Dermis blood vessel endothelial cell (primary cell): Measurements from ENCODE around the gene SMIM5. TPM values are rescaled to one million over a fixed set of nuclear protein-coding genes. Genes with fewer than 3 reads are reported as not detected.
A peak's percentile ranks its signal among the peaks of the same experiment; 100 is the strongest.

Experiments
- DNase-seq: peaks from one replicate; pipeline ENCODE4 v3.0.0; 2010
- total RNA-seq: library from RNA; depleted of rRNA; stranded (reverse); fragments of >200 nt; gene quantifications from 2 replicates; pipeline ENCODE4 v1.2.3, GENCODE V29; 2014

SMIM5 gene
- total RNA-seq, 1 donor from 2014 or later, result not detected

DNA sequence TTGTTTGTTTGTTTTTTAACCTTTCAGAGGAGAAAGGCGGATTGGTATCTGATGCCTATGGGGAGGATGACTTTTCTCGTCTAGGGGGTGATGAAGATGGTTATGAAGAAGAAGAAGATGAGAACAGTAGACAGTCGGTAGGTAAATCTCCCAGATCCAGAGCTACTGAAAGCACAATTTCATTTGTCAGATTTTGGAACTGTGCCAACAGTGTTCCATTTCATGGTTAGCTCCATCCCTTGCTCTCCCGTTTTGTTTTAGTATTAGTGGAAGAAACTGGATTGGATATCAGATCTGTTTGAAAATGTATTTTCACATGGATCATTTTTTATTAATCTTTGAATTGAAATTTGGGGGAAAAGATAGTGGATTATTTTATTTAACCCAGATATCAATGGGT lies 35.3 kb downstream of the SMIM5 start:
- DNase-seq, result no peak

DNA sequence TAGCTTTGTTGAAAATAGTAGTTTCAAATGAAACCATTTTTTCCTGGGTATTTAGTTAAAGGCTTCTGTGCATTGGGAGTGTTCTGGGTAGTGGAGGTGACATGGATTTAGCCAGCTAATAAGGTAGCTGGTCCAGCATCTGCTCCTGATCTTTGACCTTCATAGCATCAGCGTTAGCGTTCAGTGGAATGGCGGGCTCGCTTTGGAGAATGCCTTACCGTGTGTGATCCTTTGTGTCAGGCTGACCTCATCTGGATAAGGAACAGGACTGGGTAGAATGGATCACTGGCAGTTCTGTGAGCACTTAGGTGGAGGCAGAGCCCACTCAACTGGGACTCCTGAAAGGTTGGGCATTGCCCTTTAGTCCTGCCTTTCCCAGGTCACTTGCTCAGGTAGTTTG lies 37.6 kb downstream of the SMIM5 start:
- DNase-seq, result no peak

DNA sequence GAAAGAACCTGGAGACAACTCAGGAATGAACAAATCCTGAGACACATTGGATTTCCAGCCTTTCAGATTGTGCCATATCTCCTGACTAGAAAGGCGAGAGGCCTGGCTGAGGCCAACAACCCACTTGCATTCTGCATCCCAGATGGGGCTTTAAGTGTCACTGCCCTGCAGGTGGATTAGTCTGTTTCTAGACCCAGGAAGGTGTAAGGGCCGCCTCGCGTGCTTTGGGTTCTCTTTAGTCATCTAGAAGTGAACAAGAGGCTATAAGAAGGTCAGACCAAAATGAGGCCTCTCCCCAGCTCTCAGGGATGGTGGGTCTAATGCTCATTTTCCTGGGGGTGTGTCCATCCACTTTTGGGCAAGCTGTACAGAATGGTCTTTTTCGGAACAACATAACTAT lies 38.8 kb downstream of the SMIM5 start:
- no peak for DNase-seq

DNA sequence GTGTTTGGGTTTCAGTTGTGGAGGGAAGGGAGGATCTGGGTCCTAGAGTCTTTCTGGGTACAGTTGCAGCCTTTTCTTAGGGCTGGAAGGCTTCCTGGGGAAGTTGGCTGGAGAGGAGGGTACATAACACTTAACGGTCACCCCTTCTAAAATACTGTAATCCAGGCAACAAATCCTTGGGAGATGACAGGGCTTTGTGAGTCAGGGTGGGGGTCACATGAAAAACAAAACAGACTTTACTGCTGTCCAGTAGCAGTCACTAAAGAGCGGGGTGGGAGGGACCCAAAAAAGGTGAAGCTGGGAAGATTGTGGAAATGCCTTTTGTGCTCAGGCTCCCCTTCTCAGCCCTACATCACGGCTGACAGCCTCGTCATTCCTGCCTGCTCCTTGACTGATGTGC lies 40.3 kb downstream of the SMIM5 start:
- DNase-seq, result no peak

DNA sequence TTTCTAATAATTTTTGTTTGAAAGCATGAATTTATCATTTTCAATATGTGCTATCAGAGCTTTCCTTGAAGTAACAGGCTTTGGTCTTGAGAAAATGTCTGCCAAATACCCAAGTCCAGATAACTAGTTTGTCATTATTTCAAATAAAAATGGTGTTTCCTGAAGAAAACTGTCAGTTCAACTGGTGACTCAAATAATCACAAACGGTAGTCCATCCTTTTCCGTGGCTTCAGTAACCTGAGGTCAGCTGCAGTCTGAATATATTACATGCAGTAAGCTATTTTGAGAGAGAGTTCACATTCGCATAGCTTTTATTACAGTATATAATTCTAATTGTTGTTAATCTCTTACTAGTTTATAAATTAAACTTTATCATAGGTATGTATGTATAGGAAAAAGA lies 43.2 kb downstream of the SMIM5 start:
- peak; percentile 52 for DNase-seq

DNA sequence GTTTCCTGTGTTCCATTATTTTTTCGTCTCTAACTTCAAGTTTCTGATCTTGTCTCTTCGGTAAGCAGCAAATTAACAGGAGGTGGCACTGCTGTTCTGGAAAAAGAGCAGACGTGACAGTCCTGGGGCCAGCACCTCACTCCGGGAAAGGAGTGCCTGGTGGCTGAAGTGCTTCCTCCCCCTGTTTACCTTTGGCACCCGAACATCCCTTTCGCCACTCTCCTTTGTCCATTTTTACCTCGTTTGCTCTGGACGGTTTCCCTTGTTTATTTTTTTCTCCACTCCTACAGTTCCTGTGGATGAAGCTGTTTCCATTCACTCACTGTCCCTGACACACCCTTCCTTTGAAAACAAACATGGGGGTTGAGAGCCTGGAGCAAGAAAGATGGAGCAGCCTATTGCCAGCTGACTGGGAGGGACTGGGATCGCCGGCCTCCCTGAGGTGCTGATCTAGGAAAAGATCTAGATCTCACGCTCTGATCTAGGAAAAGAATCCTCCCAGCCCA lies 46.5 kb downstream of the SMIM5 start:
- peak; percentile 83 for DNase-seq

DNA sequence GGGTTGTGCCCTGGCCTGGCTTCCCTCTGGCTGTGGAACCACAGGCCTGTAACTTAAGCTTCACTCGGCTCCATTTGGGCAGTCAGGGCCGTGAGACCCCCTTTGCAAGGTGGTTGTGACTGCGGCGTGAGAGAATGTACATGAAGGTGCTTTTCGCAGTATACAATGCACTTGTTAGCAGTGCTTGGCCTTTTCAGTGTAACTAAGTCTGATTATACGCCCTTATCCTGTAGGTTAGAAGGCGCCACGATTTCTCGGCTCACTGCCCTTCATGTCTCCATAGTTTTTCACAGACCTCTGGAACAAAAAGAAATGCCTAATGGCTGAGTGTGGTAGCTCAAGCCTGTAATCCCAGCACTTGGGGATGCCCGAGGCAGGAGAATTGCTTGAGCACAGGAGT lies 47.2 kb downstream of the SMIM5 start:
- no peak for DNase-seq

DNA sequence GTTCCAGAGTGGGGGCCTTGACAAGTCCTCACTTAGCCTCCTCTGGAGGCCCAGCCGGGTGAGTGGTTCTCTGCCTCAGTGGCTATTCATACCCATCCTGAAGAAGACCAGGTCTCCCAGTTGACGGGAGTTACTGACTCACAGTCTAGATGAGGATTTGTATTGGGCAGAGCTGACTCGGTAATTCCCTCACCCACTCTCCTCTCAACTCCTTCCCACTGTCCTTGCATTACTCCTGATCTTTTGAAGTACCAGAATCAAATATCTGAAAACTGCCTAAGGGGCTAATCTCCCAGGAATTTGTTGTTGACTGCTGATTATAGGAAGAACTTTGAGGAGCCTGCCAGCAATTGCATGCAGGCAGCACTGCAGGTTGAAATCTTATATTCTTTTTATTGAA lies 48.1 kb downstream of the SMIM5 start:
- no peak for DNase-seq

DNA sequence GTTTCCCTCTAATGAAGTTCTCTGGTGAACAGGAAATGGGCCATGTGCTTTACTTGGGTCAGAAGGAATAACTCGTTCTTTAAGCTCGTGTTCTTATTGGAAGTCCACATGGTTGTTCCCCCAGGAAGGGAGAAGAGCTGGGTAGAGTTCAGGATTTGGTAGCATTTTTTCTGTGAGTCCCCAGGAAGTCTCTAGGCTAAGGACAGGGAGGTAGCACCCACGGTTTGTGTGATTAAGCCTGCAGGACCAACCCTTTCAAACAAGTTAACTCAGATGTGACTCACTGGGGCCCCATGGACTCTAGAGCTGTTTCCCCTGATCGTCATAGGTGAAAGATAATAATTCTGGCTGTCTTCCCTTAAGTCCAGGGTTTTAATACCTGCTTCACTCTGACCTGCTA lies 50.3 kb downstream of the SMIM5 start:
- DNase-seq, result peak; percentile 55

DNA sequence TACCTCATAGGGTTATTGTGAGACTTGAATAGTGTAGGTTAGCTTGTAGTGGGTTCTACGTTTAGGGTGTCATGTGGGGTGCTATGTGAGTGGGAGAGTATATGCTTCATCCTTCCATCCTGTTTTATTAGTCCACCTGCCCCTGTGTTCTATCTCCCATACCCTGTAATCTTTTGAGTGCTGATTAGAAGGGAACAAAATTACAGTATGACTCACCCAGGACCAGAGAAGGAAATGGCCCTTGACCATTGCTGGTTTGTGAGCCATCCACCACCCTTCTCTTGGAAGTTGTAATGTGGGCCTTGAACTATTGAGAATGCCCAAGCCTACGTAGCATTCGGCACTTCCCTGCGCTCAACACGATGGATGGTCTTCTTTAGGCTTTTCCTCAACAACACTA lies 51.0 kb downstream of the SMIM5 start:
- peak; percentile 58 for DNase-seq

DNA sequence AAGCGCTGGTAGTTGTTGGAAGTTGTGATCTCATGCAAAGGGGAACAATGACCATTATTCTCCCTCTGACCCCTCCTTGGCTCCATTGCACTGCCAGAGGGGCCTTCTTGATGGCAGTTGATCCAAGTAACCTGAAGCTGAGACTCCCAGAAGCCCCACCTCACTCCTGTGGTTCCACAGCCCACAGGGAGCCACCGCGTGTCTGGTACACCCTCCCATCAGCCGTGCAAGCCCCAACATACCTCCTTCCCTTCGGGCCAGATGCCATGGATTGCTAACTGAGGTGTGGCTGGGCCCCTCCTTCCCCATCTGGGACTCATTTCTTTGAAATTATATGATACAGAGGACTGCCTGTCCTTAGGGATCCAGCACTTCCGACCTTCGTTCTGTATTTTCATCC lies 51.7 kb downstream of the SMIM5 start:
- DNase-seq, result no peak

DNA sequence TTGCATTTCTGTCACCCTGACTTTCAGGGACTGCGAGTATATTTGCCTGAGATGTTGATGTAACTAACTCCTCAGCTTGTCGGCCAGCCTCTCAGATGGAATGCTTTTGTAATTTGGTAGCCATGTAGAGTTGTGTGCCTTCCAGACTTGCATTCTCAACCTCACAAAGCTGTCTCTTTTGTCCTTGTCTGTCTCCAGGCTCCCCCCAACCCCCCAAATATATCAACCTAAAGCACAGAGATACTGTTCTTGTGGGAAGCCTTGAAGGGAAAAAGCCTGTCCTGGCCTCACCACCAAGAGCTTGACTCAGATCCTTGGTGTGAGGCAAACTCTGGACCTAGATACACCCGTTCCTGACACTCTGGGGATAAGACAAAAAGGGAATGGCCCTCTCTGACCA lies 52.3 kb downstream of the SMIM5 start:
- DNase-seq, result no peak

DNA sequence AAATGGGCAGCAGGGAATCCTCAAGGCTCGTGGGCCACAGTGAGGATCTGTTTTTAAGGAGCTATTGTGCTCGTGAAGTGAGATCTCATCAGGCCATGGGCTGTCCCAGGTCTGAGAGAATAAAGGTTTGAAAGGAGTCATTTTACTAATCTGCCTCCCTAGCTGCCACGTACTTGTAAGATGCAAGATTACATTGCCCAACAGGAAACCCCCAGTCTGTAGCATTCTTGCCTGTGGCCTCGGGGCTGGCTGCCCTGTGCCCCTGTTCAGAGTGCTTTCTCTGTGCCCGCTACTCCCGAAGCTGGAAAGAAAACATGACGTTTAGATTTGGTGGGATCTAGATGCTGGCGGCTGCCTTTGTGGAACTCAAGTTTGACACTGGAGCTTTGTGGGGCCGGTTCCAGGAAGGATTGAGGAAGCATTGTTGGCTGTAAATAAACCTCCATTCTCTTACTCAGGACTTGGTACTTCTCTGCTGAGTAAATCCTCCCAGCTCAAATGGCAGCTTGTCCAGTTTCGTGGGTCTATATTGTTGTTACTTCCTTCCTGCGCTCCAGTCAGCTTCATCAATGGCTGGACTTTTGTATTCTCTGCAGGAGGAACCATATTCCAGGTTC lies 55.1 kb downstream of the SMIM5 start:
- peak; percentile 77 for DNase-seq

DNA sequence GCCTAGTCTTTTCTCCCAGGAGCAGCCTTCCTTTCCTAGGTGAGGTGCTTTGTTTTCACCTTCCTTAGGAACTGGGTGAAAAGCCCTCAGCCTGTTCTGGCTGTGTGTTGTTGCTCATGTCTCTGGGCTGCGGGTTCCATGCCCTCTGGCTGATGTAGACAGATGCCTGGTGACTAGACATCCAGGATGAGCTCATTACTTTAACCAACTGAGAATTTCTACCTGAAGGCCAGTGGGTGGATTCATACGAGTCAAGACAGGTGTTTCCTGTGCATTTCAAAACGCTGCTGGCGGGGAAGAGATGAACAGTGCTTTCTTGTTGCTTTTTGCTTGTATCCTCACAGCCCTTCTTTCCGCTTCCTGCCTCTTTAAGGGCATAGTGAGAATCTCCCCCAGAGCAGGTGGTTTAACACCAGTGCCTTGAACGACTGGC lies 56.2 kb downstream of the SMIM5 start:
- DNase-seq, result peak; percentile 64

Other genes starting within 250 kb of the SMIM5 start
- gene GRB2, start 227.8 kb upstream of the SMIM5 start, total RNA-seq, result 91.2 and 124 TPM in 2 replicates
- gene TMEM94, start 176.8 kb upstream of the SMIM5 start, total RNA-seq, result 50.4 and 70.6 TPM in 2 replicates
- 12.1 and 30.4 TPM in 2 replicates for gene CASKIN2, start 117.9 kb upstream of the SMIM5 start, total RNA-seq
- gene TSEN54, start 116.9 kb upstream of the SMIM5 start, total RNA-seq, result 14.5 and 16.8 TPM in 2 replicates
- gene LLGL2, start 107.7 kb upstream of the SMIM5 start, total RNA-seq, result 14.8 and 21.9 TPM in 2 replicates
- gene MYO15B, start 45.6 kb upstream of the SMIM5 start, total RNA-seq, result 7.5 and 28.4 TPM in 2 replicates
- 14.6 and 16.2 TPM in 2 replicates for gene RECQL5, start 33.7 kb downstream of the SMIM5 start, total RNA-seq
- 68.2 and 84.7 TPM in 2 replicates for gene SAP30BP, start 33.9 kb downstream of the SMIM5 start, total RNA-seq
- gene ITGB4, start 88.0 kb downstream of the SMIM5 start, total RNA-seq, result 34.4 and 125 TPM in 2 replicates
- 66.0 and 66.5 TPM in 2 replicates for gene GALK1, start 131.8 kb downstream of the SMIM5 start, total RNA-seq
- gene UNK, start 151.4 kb downstream of the SMIM5 start, total RNA-seq, result 10.9 and 12.4 TPM in 2 replicates
- 3.2 and 3.4 TPM in 2 replicates for gene UNC13D, start 211.0 kb downstream of the SMIM5 start, total RNA-seq
- 19.2 and 54.3 TPM in 2 replicates for gene WBP2, start 221.9 kb downstream of the SMIM5 start, total RNA-seq
- 89.1 and 109 TPM in 2 replicates for gene TRIM47, start 245.1 kb downstream of the SMIM5 start, total RNA-seq